Stimulated activated CD8-positive, alpha-beta memory T cell treated with anti-CD3 and anti-CD28 coated beads, Interleukin-4, amount 100 ng/mL, for 1 hour (primary cell): ENCODE measurements around the gene LRRC26.

Experiments
- DNase-seq, 2 donors: peaks; one replicate each; pipeline ENCODE4 v3.0.0-alpha.2; 2020; ENCODE audit warnings: low read depth in 2 of 2, low spot score in 1 of 2

LRRC26 gene

GRCh38 chr9:137157618-137158415, 12.0 kb downstream of the LRRC26 start:
- no peak for DNase-seq

GRCh38 chr9:137156567-137157375, 13.1 kb downstream of the LRRC26 start:
- peak; percentile 26 to 41 for DNase-seq

GRCh38 chr9:137152844-137153405, 16.9 kb downstream of the LRRC26 start:
- no peak for DNase-seq

GRCh38 chr9:137150617-137151457, 19.0 kb downstream of the LRRC26 start:
- DNase-seq, result no peak

- DNase-seq, result no peak
Observed at GRCh38 chr9:137149942-137150616, 19.8 kb downstream of the LRRC26 start.

- DNase-seq, result no peak
Observed at GRCh38 chr9:137149363-137149762, 20.5 kb downstream of the LRRC26 start.

GRCh38 chr9:137148661-137149060, 21.2 kb downstream of the LRRC26 start:
- no peak for DNase-seq

GRCh38 chr9:137148242-137148641, 21.6 kb downstream of the LRRC26 start:
- DNase-seq, result no peak

GRCh38 chr9:137147793-137148160, 22.1 kb downstream of the LRRC26 start:
- no peak for DNase-seq

GRCh38 chr9:137147091-137147792, 22.6 kb downstream of the LRRC26 start:
- DNase-seq, result no peak

- DNase-seq, result no peak
Observed at GRCh38 chr9:137146527-137146918, 23.3 kb downstream of the LRRC26 start.

- no peak for DNase-seq
Observed at GRCh38 chr9:137145731-137146526, 23.9 kb downstream of the LRRC26 start.

- DNase-seq, result no peak
Observed at GRCh38 chr9:137143459-137143858, 26.4 kb downstream of the LRRC26 start.

- DNase-seq, result no peak
Observed at GRCh38 chr9:137141976-137142936, 27.6 kb downstream of the LRRC26 start.

GRCh38 chr9:137141050-137141810, 28.6 kb downstream of the LRRC26 start:
- DNase-seq, result no peak

- DNase-seq, result no peak
Observed at GRCh38 chr9:137140151-137141012, 29.5 kb downstream of the LRRC26 start.
